Neural cell (in vitro differentiated cells): ENCODE measurements around the gene CKM.

Experiments
- CTCF ChIP-seq: fragments of 450-650 bp; IDR thresholded peaks from 2 replicates; pipeline ENCODE4 v1.5.1; 2014; ENCODE audit warnings: antibody characterized with exemption, mild to moderate bottlenecking, moderate library complexity; ENCODE audit not compliant: poor library complexity, severe bottlenecking
- TAF1 ChIP-seq: IDR thresholded peaks from 2 replicates; pipeline ENCODE4 v1.6.1; 2012; ENCODE audit warnings: low read depth

GRCh38 chr19:45279587-45280192 is 43.0 kb downstream of the CKM start:
- TF ChIP-seq TAF1 (no peak), CTCF (no peak)
